ENCODE data around the gene CDH4.

CDH4 gene

DNA sequence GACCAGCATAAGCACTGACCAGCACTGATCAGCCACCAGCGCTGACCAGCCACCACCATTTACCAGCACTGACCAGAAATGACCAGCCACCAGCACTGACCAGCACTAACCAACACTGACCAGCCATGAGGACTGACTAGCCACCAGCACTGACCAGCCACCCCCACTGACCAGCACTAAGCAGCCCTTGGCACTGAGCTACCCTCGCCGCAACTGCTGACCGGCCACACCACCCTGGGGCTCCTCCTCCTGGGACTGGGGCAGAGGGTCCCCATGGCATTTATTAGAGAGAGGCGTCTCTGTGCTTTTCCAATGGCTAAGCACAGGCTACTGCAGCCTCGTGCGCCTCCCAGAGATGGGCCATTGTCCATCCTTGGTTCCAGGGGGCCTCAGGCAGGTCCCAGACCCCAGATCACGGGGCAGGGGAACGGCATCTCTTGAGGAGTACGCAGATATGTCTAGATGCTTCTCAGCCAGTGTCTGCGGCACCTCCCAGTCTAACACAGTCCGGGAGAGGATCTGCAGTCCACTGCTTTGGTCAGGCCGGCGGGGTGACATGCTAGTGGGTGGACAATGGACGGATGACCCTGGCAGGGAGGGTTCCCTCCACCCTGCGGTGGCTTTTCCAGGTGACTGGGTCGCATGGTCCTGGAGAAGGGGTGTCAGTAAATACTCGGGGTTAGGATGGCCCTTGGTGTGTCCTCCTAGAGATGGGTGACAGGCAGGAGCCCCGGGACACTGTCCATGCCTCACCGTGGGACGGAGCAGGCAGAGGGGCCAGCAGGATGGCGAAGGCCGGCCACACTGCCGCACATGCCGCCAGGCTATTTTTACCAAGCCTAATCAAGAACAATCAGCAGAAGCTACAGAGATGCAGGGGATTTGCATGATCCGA is 645.6 kb downstream of the CDH4 start:
- no peak overlapping the region for H3K9ac ChIP-seq (ENCODE audit: low read depth in 1 of 2, low read length in 2 of 2)
- no peaks in the 10 kb centered on the region for H3K9me3 ChIP-seq (ENCODE audit: control insufficient read depth in 2 of 2, low read length in 2 of 2)
- no peaks in the 10 kb centered on the region for H3K27me3 ChIP-seq (ENCODE audit: control insufficient read depth in 2 of 2, insufficient read depth in 2 of 2, low read length in 2 of 2)
- no peaks in the 10 kb centered on the region for H3K36me3 ChIP-seq (ENCODE audit: control insufficient read depth in 2 of 2, insufficient read depth in 2 of 2, low read length in 2 of 2)
- H3K4me1 ChIP-seq (ENCODE audit: control insufficient read depth in 2 of 2, insufficient read depth in 2 of 2, low read length in 2 of 2), result no peaks in the 10 kb centered on the region
- no peak overlapping the region for H3K27ac ChIP-seq (ENCODE audit: low read depth in 2 of 2, low read length in 2 of 2)
- no peak overlapping the region for H3K4me3 ChIP-seq (ENCODE audit: low read length in 2 of 2)

DNA sequence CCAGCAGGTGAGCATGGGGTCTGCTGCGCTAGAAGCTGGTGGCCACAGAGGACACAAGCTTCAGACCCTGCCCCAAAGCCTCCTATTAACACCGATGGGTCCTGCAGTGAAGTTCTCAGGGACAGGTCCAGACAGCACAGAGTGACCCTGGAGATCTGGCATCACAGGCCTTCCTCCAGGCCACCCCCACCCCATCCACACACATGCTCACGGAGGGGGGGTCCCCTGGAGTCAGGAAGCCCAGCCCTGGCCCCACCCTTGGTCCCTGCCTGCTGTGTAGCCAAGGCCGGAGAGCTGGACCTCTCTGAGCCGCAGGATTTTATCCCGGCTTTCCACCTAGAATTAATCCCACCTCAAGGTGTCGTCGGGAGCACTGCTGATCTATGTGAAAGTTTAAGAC is 646.3 kb downstream of the CDH4 start:
- Histone ChIP-seq H3K27ac (ENCODE audit: low read depth in 2 of 2, low read length in 2 of 2) (no peak overlapping the region), H3K36me3 (ENCODE audit: control insufficient read depth in 2 of 2, insufficient read depth in 2 of 2, low read length in 2 of 2) (no peaks in the 10 kb centered on the region), H3K27me3 (ENCODE audit: control insufficient read depth in 2 of 2, insufficient read depth in 2 of 2, low read length in 2 of 2) (no peaks in the 10 kb centered on the region), H3K4me3 (ENCODE audit: low read length in 2 of 2) (no peak overlapping the region), H3K9ac (ENCODE audit: low read depth in 1 of 2, low read length in 2 of 2) (no peak overlapping the region), H3K9me3 (ENCODE audit: control insufficient read depth in 2 of 2, low read length in 2 of 2) (no peaks in the 10 kb centered on the region), H3K4me1 (ENCODE audit: control insufficient read depth in 2 of 2, insufficient read depth in 2 of 2, low read length in 2 of 2) (no peaks in the 10 kb centered on the region)

- H3K27ac ChIP-seq (ENCODE audit: low read depth in 2 of 2, low read length in 2 of 2), result no peak overlapping the region
- no peaks in the 10 kb centered on the region for H3K9me3 ChIP-seq (ENCODE audit: control insufficient read depth in 2 of 2, low read length in 2 of 2)
- H3K9ac ChIP-seq (ENCODE audit: low read depth in 1 of 2, low read length in 2 of 2), result no peak overlapping the region
- no peaks in the 10 kb centered on the region for H3K4me1 ChIP-seq (ENCODE audit: control insufficient read depth in 2 of 2, insufficient read depth in 2 of 2, low read length in 2 of 2)
- no peaks in the 10 kb centered on the region for H3K27me3 ChIP-seq (ENCODE audit: control insufficient read depth in 2 of 2, insufficient read depth in 2 of 2, low read length in 2 of 2)
- no peak overlapping the region for H3K4me3 ChIP-seq (ENCODE audit: low read length in 2 of 2)
- H3K36me3 ChIP-seq (ENCODE audit: control insufficient read depth in 2 of 2, insufficient read depth in 2 of 2, low read length in 2 of 2), result no peaks in the 10 kb centered on the region
Measured at GRCh38 chr20:61900011-61900944, 648.2 kb downstream of the CDH4 start.

- Histone ChIP-seq H3K4me3 (ENCODE audit: low read length in 2 of 2) (no peak overlapping the region), H3K9me3 (ENCODE audit: control insufficient read depth in 2 of 2, low read length in 2 of 2) (no peaks in the 10 kb centered on the region), H3K4me1 (ENCODE audit: control insufficient read depth in 2 of 2, insufficient read depth in 2 of 2, low read length in 2 of 2) (no peaks in the 10 kb centered on the region), H3K9ac (ENCODE audit: low read depth in 1 of 2, low read length in 2 of 2) (no peak overlapping the region), H3K27me3 (ENCODE audit: control insufficient read depth in 2 of 2, insufficient read depth in 2 of 2, low read length in 2 of 2) (no peaks in the 10 kb centered on the region), H3K27ac (ENCODE audit: low read depth in 2 of 2, low read length in 2 of 2) (no peak overlapping the region), H3K36me3 (ENCODE audit: control insufficient read depth in 2 of 2, insufficient read depth in 2 of 2, low read length in 2 of 2) (no peaks in the 10 kb centered on the region)
Measured at GRCh38 chr20:61900945-61901293, 648.9 kb downstream of the CDH4 start.

- Histone ChIP-seq H3K27me3 (ENCODE audit: control insufficient read depth in 2 of 2, insufficient read depth in 2 of 2, low read length in 2 of 2) (no peaks in the 10 kb centered on the region), H3K9ac (ENCODE audit: low read depth in 1 of 2, low read length in 2 of 2) (no peak overlapping the region), H3K27ac (ENCODE audit: low read depth in 2 of 2, low read length in 2 of 2) (no peak overlapping the region), H3K36me3 (ENCODE audit: control insufficient read depth in 2 of 2, insufficient read depth in 2 of 2, low read length in 2 of 2) (no peaks in the 10 kb centered on the region), H3K9me3 (ENCODE audit: control insufficient read depth in 2 of 2, low read length in 2 of 2) (no peaks in the 10 kb centered on the region), H3K4me3 (ENCODE audit: low read length in 2 of 2) (no peak overlapping the region), H3K4me1 (ENCODE audit: control insufficient read depth in 2 of 2, insufficient read depth in 2 of 2, low read length in 2 of 2) (no peaks in the 10 kb centered on the region)
Measured at GRCh38 chr20:61901392-61902220, 649.5 kb downstream of the CDH4 start.

DNA sequence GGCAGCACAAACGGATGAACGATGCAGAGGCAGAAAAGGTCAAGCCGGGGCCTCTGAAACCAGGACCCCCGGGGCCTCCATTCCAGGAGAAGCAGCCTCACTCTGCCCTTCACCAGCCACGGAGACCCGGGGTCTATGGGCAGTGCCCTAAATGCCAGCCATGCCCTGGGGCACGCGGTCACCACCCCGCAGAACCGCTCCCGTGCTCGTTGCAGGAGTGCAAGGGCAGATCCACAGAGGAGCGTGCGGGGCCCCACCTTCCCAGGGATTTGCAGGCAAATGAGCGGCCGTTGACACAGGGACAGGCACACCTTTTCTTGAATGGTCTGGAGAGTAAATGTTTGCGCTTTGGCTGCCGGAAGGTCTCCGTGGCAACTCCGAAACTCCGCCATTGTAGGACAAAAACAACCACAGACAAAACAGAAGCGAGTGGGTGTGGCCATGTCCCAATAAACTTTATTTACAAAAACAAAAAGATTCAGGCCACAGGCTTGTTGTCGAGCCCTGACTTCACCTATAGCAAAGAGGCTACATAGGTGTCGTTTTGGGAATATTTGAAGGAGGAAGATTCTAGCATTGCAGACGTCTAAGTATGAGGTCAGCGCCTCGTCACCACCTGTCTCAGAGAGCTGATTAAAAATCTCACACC is 650.3 kb downstream of the CDH4 start:
- Histone ChIP-seq H3K4me3 (ENCODE audit: low read length in 2 of 2) (no peak overlapping the region), H3K27me3 (ENCODE audit: control insufficient read depth in 2 of 2, insufficient read depth in 2 of 2, low read length in 2 of 2) (no peaks in the 10 kb centered on the region), H3K9ac (ENCODE audit: low read depth in 1 of 2, low read length in 2 of 2) (no peak overlapping the region), H3K27ac (ENCODE audit: low read depth in 2 of 2, low read length in 2 of 2) (no peak overlapping the region), H3K36me3 (ENCODE audit: control insufficient read depth in 2 of 2, insufficient read depth in 2 of 2, low read length in 2 of 2) (no peaks in the 10 kb centered on the region), H3K4me1 (ENCODE audit: control insufficient read depth in 2 of 2, insufficient read depth in 2 of 2, low read length in 2 of 2) (no peaks in the 10 kb centered on the region), H3K9me3 (ENCODE audit: control insufficient read depth in 2 of 2, low read length in 2 of 2) (no peaks in the 10 kb centered on the region)

- Histone ChIP-seq H3K27me3 (ENCODE audit: control insufficient read depth in 2 of 2, insufficient read depth in 2 of 2, low read length in 2 of 2) (no peaks in the 10 kb centered on the region), H3K4me1 (ENCODE audit: control insufficient read depth in 2 of 2, insufficient read depth in 2 of 2, low read length in 2 of 2) (no peaks in the 10 kb centered on the region), H3K4me3 (ENCODE audit: low read length in 2 of 2) (no peak overlapping the region), H3K27ac (ENCODE audit: low read depth in 2 of 2, low read length in 2 of 2) (no peak overlapping the region), H3K9me3 (ENCODE audit: control insufficient read depth in 2 of 2, low read length in 2 of 2) (no peaks in the 10 kb centered on the region), H3K36me3 (ENCODE audit: control insufficient read depth in 2 of 2, insufficient read depth in 2 of 2, low read length in 2 of 2) (no peaks in the 10 kb centered on the region), H3K9ac (ENCODE audit: low read depth in 1 of 2, low read length in 2 of 2) (no peak overlapping the region)
Measured at GRCh38 chr20:61903575-61904340, 651.7 kb downstream of the CDH4 start.

GRCh38 chr20:61904456-61904855 is 652.4 kb downstream of the CDH4 start:
- Histone ChIP-seq H3K27me3 (ENCODE audit: control insufficient read depth in 2 of 2, insufficient read depth in 2 of 2, low read length in 2 of 2) (no peaks in the 10 kb centered on the region), H3K9me3 (ENCODE audit: control insufficient read depth in 2 of 2, low read length in 2 of 2) (no peaks in the 10 kb centered on the region)

More at GRCh38 chr20:61904456-61904855, 652.4 kb downstream of the CDH4 start:
- H3K27ac ChIP-seq (ENCODE audit: low read depth in 2 of 2, low read length in 2 of 2), result no peak overlapping the region
- H3K4me1 ChIP-seq (ENCODE audit: control insufficient read depth in 2 of 2, insufficient read depth in 2 of 2, low read length in 2 of 2), result no peaks in the 10 kb centered on the region
- no peak overlapping the region for H3K4me3 ChIP-seq (ENCODE audit: low read length in 2 of 2)
- H3K9ac ChIP-seq (ENCODE audit: low read depth in 1 of 2, low read length in 2 of 2), result no peak overlapping the region
- no peaks in the 10 kb centered on the region for H3K36me3 ChIP-seq (ENCODE audit: control insufficient read depth in 2 of 2, insufficient read depth in 2 of 2, low read length in 2 of 2)

Measured in mucosa of rectum (tissue), 2 donors.